GM21515 (cell line): Measurements from ENCODE around the gene HOXA10.
A peak's percentile ranks its signal among the peaks of the same experiment; 100 is the strongest.

ENCODE experiments used
- ATAC-seq: cut with Tn5 transposase; IDR thresholded peaks from one replicate; pipeline ENCODE4 v1.9.1; 2021; ENCODE audit not compliant: unreplicated experiment

Gene HOXA10

GRCh38 chr7:27132978-27133377, 41.1 kb downstream of the HOXA10 start:
- no peak for ATAC-seq

GRCh38 chr7:27132214-27132613, 41.9 kb downstream of the HOXA10 start:
- ATAC-seq = no peak

GRCh38 chr7:27131390-27131819, 42.7 kb downstream of the HOXA10 start:
- ATAC-seq = no peak

- ATAC-seq = peak; percentile 61
Measured at GRCh38 chr7:27130540-27131389, 43.4 kb downstream of the HOXA10 start, which contains the start of gene HOXA4. Gene HOXA4, minus strand, starts transcription at chr7:27130757. Its CDS starts 24 bp downstream, at chr7:27130733.

- no peak for ATAC-seq
Measured at GRCh38 chr7:27129729-27130539, 44.2 kb downstream of the HOXA10 start.

GRCh38 chr7:27128776-27129728, 45.1 kb downstream of the HOXA10 start:
- ATAC-seq = no peak

- ATAC-seq = no peak
Measured at GRCh38 chr7:27128034-27128433, 46.1 kb downstream of the HOXA10 start.

- ATAC-seq = no peak
Measured at GRCh38 chr7:27126596-27127327, 47.4 kb downstream of the HOXA10 start.

GRCh38 chr7:27125986-27126394, 48.1 kb downstream of the HOXA10 start:
- ATAC-seq = no peak

GRCh38 chr7:27124902-27125689, 49.0 kb downstream of the HOXA10 start:
- no peak for ATAC-seq

- no peak for ATAC-seq
Measured at GRCh38 chr7:27124096-27124901, 49.8 kb downstream of the HOXA10 start.

GRCh38 chr7:27123477-27124053, 50.6 kb downstream of the HOXA10 start:
- ATAC-seq = no peak

GRCh38 chr7:27123007-27123476, 51.1 kb downstream of the HOXA10 start:
- ATAC-seq = no peak

GRCh38 chr7:27122077-27122910, 51.8 kb downstream of the HOXA10 start:
- no peak for ATAC-seq

- ATAC-seq = no peak
Measured at GRCh38 chr7:27121684-27122076, 52.4 kb downstream of the HOXA10 start.
